Measurements from ENCODE around the gene F12. TPM values are rescaled to one million over a fixed set of nuclear protein-coding genes. Genes with fewer than 3 reads are reported as not detected.

The F12 gene
- total RNA-seq, 1 donor from 2014 or later: 0.31 TPM

GRCh38 chr5:177448244-177448950 lies 39.0 kb upstream of the F12 start:
- H3K4me3 Mint-ChIP-seq: peak overlapping the region; percentile 52
- H3K36me3 Mint-ChIP-seq (ENCODE audit: low read depth): no peaks in the 10 kb centered on the region
- CTCF ChIA-PET: interaction anchor here (0.9 to 13.5 kb wide), 3 partner anchors 17 to 45 kb away, joined by 3 to 293 read pairs (median 4); partner anchors contain the start of gene PFN3
- intact Hi-C loops (cut with micrococcal nuclease): no loop called here
- no peaks in the 10 kb centered on the region for H3K9me3 Mint-ChIP-seq
- no peak for DNase-seq
- POLR2A ChIA-PET: interaction anchor here (0.6 to 11.5 kb wide), 8 partner anchors 10 to 76 kb away, joined by 3 to 296 read pairs (median 4); partner anchors contain the start of genes DOK3 and GRK6
- peak overlapping the region; percentile 27 for H3K27ac Mint-ChIP-seq
- no peaks in the 10 kb centered on the region for H3K27me3 Mint-ChIP-seq
- no peak for TF ChIP-seq CTCF (IDR thresholded peaks at IDR 0.05)
- no peak for ATAC-seq (ENCODE audit: low read depth)
- peaks cover 52% of the 10 kb centered on the region for H3K4me1 Mint-ChIP-seq

- ChIA-PET POLR2A (interaction anchor here (0.6 to 11.5 kb wide), 9 partner anchors 7 to 75 kb away, joined by 3 to 296 read pairs (median 5); partner anchors contain the start of gene GRK6), CTCF (interaction anchor here (1.6 to 13.5 kb wide), 2 partner anchors 16 to 44 kb away, joined by 4 to 293 read pairs; partner anchors contain the start of gene PFN3)
- Mint-ChIP-seq H3K4me3 (peak overlapping the region; percentile 65), H3K4me1 (peaks cover 45% of the 10 kb centered on the region), H3K36me3 (ENCODE audit: low read depth) (peaks cover 4% of the 10 kb centered on the region), H3K27ac (peak overlapping the region; percentile 18), H3K27me3 (no peaks in the 10 kb centered on the region), H3K9me3 (no peaks in the 10 kb centered on the region)
- DNase-seq (no peak), ATAC-seq (ENCODE audit: low read depth) (no peak)
- no peak for TF ChIP-seq CTCF (IDR thresholded peaks at IDR 0.05)
- intact Hi-C loops (cut with micrococcal nuclease): loop anchor here (2.0 kb wide), 1 partner anchor 43 kb away; no protein-coding TSS in a partner anchor
These were observed 38.4 kb upstream of the F12 start for GRCh38 chr5:177447611-177448243.

- DNase-seq: no peak
- Mint-ChIP-seq H3K9me3 (no peaks in the 10 kb centered on the region), H3K27ac (no peak overlapping the region), H3K36me3 (ENCODE audit: low read depth) (peaks cover 10% of the 10 kb centered on the region), H3K4me1 (peaks cover 44% of the 10 kb centered on the region), H3K4me3 (peak overlapping the region; percentile 65), H3K27me3 (no peaks in the 10 kb centered on the region)
- peak; percentile 9 for ATAC-seq (ENCODE audit: low read depth)
- ChIA-PET POLR2A (interaction anchor here (0.5 to 11.5 kb wide), 7 partner anchors 8 to 60 kb away, joined by 3 to 296 read pairs (median 6); partner anchors contain the start of gene GRK6), CTCF (interaction anchor here (1.6 to 13.5 kb wide), 3 partner anchors 16 to 44 kb away, joined by 4 to 293 read pairs (median 29); partner anchors contain the start of gene PFN3)
- intact Hi-C loops (cut with micrococcal nuclease): loop anchor here (2.0 kb wide), 1 partner anchor 42 kb away; no protein-coding TSS in a partner anchor
- no peak for TF ChIP-seq CTCF (IDR thresholded peaks at IDR 0.05)
These were observed 37.8 kb upstream of the F12 start for GRCh38 chr5:177447066-177447610.

- H3K27me3 Mint-ChIP-seq: no peaks in the 10 kb centered on the region
- intact Hi-C loops (cut with micrococcal nuclease): loop anchor here (1.0 to 2.0 kb wide), 3 partner anchors 15 to 42 kb away; partner anchors contain the start of gene GRK6
- H3K4me1 Mint-ChIP-seq: peaks cover 41% of the 10 kb centered on the region
- TF ChIP-seq CTCF (IDR thresholded peaks at IDR 0.05): no peak
- ATAC-seq (ENCODE audit: low read depth) (peak; percentile 64), DNase-seq (peak; percentile 77)
- H3K36me3 Mint-ChIP-seq (ENCODE audit: low read depth): peaks cover 16% of the 10 kb centered on the region
- H3K9me3 Mint-ChIP-seq: no peaks in the 10 kb centered on the region
- peak within 1 kb of the TSS; percentile 75 for H3K4me3 Mint-ChIP-seq
- ChIA-PET POLR2A (interaction anchor here (0.5 to 11.5 kb wide), 7 partner anchors 8 to 60 kb away, joined by 3 to 296 read pairs (median 5); partner anchors contain the start of gene GRK6), CTCF (interaction anchor here (1.0 to 13.5 kb wide), 5 partner anchors 16 to 136 kb away, joined by 3 to 293 read pairs (median 7); partner anchors contain the start of gene PFN3)
- peak within 1 kb of the TSS; percentile 86 for H3K27ac Mint-ChIP-seq
These were observed 37.1 kb upstream of the F12 start, which contains the start of gene PRR7 for GRCh38 chr5:177446200-177447065. PRR7 (plus strand) TSS chr5:177446814; CDS start chr5:177455068, 8,254 bp downstream.
